Keratinocyte (primary cell): ENCODE measurements around the gene MICAL1. TPM values are rescaled to one million over a fixed set of nuclear protein-coding genes. Genes with fewer than 3 reads are reported as not detected.

ENCODE experiments used
- DNase-seq: peaks from one replicate; pipeline ENCODE4 v3.0.0-alpha.2; 2011; ENCODE audit warnings: low read depth, missing footprints, low spot score
- FAIRE-seq: peaks from 2 replicates; lab custom pipeline; 2011; peaks lifted over from hg19 to GRCh38; lab: Jason Lieb, UNC
- H2AFZ ChIP-seq: 2 replicates; pipeline ENCODE4 v1.6.0; 2012; ENCODE audit warnings: low read length, control low read depth, inconsistent platforms; ENCODE audit not compliant: control insufficient read depth
- H3K27ac ChIP-seq: 2 replicates; pipeline ENCODE4 v1.5.1; 2011; ENCODE audit warnings: low read length; ENCODE audit not compliant: control insufficient read depth, insufficient read depth
- H3K27me3 ChIP-seq: 3 replicates; pipeline ENCODE4 v1.6.0; 2011; ENCODE audit warnings: low read length; ENCODE audit not compliant: control insufficient read depth, insufficient read depth; ENCODE audit errors: extremely low read depth
- H3K36me3 ChIP-seq, 2 experiments: 2 replicates in 1 of 2; 3 replicates in 1 of 2; pipeline ENCODE4 v1.5.1; 2011; ENCODE audit warnings: low read length in 2 of 2, mild to moderate bottlenecking in 1 of 2; ENCODE audit not compliant: control insufficient read depth in 2 of 2, insufficient read depth in 2 of 2; ENCODE audit errors: extremely low read depth in 1 of 2
- H3K4me1 ChIP-seq: 3 replicates; pipeline ENCODE4 v1.5.1; 2011; ENCODE audit warnings: low read length; ENCODE audit not compliant: control insufficient read depth, insufficient read depth; ENCODE audit errors: extremely low read depth
- H3K4me2 ChIP-seq: 3 replicates; pipeline ENCODE4 v1.6.0; 2011; ENCODE audit warnings: low read depth, low read length; ENCODE audit not compliant: control insufficient read depth, insufficient read depth; ENCODE audit errors: extremely low read depth
- H3K4me3 ChIP-seq, 3 experiments: fragments of 200-600 bp in 1 of 3; sonication (generic) in 1 of 3; 2 replicates in 2 of 3; 3 replicates in 1 of 3; pipeline ENCODE4 v1.5.1; 2011 to 2016; ENCODE audit warnings: low read length in 3 of 3, mild to moderate bottlenecking in 3 of 3, control low read depth in 2 of 3, inconsistent platforms in 1 of 3, low read depth in 1 of 3, mixed read lengths in 1 of 3, mixed run types in 1 of 3, moderate library complexity in 1 of 3; ENCODE audit not compliant: control insufficient read depth in 2 of 3, insufficient read depth in 2 of 3; ENCODE audit errors: extremely low read depth in 1 of 3
- H3K79me2 ChIP-seq: 2 replicates; pipeline ENCODE4 v1.6.0; 2012; ENCODE audit warnings: low read length; ENCODE audit not compliant: control insufficient read depth, insufficient read depth
- H3K9ac ChIP-seq: 3 replicates; pipeline ENCODE4 v1.6.0; 2011; ENCODE audit warnings: low read length; ENCODE audit not compliant: control insufficient read depth, insufficient read depth; ENCODE audit errors: extremely low read depth
- H3K9me1 ChIP-seq: 3 replicates; pipeline ENCODE4 v1.6.0; 2011; ENCODE audit warnings: low read length; ENCODE audit not compliant: control insufficient read depth, insufficient read depth; ENCODE audit errors: extremely low read depth
- H3K9me3 ChIP-seq: 2 replicates; pipeline ENCODE4 v1.5.1; 2012; ENCODE audit warnings: low read depth, low read length; ENCODE audit not compliant: control insufficient read depth
- H4K20me1 ChIP-seq: 3 replicates; pipeline ENCODE4 v1.6.0; 2011; ENCODE audit warnings: low read length; ENCODE audit not compliant: control insufficient read depth, insufficient read depth; ENCODE audit errors: extremely low read depth
- EZH2 ChIP-seq: IDR thresholded peaks from one replicate; pipeline ENCODE4 v1.6.1; 2012; ENCODE audit warnings: inconsistent platforms, mild to moderate bottlenecking, low read length, moderate library complexity
- dilution Hi-C: fragments of 300-500 bp; cut with MboI; formaldehyde crosslinking; loops from one replicate; pipeline ENCODE4 v1.7.0; 2020; ENCODE audit warnings: low sequenced_read_pairs; ENCODE audit not compliant: extremely low pct_ligation_motif_present
- polyA plus RNA-seq, 5 experiments: library from polyadenylated mRNA; depleted of rRNA in 3 of 5; stranded (reverse) in 3 of 5; stranded (forward) in 1 of 5; unstranded in 1 of 5; fragments of >200 nt; gene quantifications; 1 replicate in 1 of 5; 2 replicates in 3 of 5; 3 replicates in 1 of 5; pipeline versions ENCODE4 v1.2.1 to v1.2.3, GENCODE V29; 2011 to 2012; ENCODE audit warnings: missing spikeins in 2 of 5, low read depth in 1 of 5, low replicate concordance in 1 of 5
- TF ChIP-seq, protein P1 (sequence below), 3 experiments: IDR thresholded peaks in 1 of 3; conservative IDR thresholded peaks in 1 of 3; optimal IDR thresholded peaks in 1 of 3; 2 replicates in 2 of 3; 3 replicates in 1 of 3; pipeline versions ENCODE3 to v1.5.1; 2011; ENCODE audit warnings: low read length in 3 of 3, mild to moderate bottlenecking in 3 of 3, moderate library complexity in 2 of 3, control low read depth in 1 of 3, inconsistent platforms in 1 of 3; ENCODE audit not compliant: insufficient read depth in 2 of 3; ENCODE audit errors: extremely low read depth in 1 of 3

Gene MICAL1
- polyA plus RNA-seq, 1 donor (not counting 4 experiments of a cell fraction or from before 2014, with no cell fraction given) = 25.6 TPM

DNA sequence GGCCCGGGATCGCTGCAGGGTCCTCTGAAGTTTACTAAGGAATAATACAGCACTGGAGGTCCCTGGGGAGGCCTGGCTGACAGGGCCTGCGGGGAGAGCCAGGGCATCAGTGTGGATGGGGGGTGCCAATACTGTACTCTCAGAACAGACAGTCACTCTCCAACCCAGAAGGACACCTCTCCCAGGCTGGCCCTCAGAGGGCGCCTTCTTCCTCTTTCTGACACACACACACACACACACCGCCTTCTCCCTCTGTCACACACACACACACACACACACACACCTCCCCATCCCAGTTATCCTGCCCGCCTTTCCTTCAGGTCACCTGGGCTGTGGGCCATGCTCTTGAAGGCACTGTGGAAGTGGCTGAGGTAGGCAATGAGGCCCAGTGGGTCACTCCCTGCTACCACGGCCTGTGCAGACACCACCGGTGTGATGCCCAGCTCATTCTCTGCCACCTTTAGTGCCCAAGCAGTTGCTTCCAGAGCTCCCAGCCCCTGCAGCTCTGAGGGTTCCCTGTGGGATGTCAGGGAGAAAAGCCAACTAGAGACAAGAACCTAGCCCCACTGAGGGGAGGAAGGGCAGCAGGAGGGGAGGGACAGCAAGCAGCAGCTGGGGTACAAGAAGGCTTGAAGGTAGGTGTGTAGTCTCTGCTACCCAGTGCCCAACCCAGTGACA, 7.6 kb downstream of the MICAL1 start:
- no peaks in the 10 kb centered on the region for H3K9me3 ChIP-seq
- H3K9me1 ChIP-seq = no peaks in the 10 kb centered on the region
- no peaks in the 10 kb centered on the region for H3K27me3 ChIP-seq
- no peak overlapping the region for H3K9ac ChIP-seq
- dilution Hi-C loops = no loop called here
- H3K36me3 ChIP-seq = peaks cover 40% of the 10 kb centered on the region in 2 experiments
- no peaks in the 10 kb centered on the region for H4K20me1 ChIP-seq
- DNase-seq (no peak), FAIRE-seq (no peak)
- no peak overlapping the region for H3K4me2 ChIP-seq
- H3K4me1 ChIP-seq = no peaks in the 10 kb centered on the region
- no peak for TF ChIP-seq EZH2
- TF ChIP-seq, protein P1, sequence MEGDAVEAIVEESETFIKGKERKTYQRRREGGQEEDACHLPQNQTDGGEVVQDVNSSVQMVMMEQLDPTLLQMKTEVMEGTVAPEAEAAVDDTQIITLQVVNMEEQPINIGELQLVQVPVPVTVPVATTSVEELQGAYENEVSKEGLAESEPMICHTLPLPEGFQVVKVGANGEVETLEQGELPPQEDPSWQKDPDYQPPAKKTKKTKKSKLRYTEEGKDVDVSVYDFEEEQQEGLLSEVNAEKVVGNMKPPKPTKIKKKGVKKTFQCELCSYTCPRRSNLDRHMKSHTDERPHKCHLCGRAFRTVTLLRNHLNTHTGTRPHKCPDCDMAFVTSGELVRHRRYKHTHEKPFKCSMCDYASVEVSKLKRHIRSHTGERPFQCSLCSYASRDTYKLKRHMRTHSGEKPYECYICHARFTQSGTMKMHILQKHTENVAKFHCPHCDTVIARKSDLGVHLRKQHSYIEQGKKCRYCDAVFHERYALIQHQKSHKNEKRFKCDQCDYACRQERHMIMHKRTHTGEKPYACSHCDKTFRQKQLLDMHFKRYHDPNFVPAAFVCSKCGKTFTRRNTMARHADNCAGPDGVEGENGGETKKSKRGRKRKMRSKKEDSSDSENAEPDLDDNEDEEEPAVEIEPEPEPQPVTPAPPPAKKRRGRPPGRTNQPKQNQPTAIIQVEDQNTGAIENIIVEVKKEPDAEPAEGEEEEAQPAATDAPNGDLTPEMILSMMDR (optimal IDR thresholded peaks at IDR 0.05 in 1 of 3, IDR thresholded peaks at IDR 0.05 in 1 of 3, conservative IDR thresholded peaks at IDR 0.05 in 1 of 3; ENCODE audit: extremely low read depth in 1 of 3, insufficient read depth in 2 of 3, low read length in 3 of 3) = peak in 1 of 3 experiments; percentile 43
- H3K27ac ChIP-seq = no peak overlapping the region
- no peaks in the 10 kb centered on the region for H3K79me2 ChIP-seq
- H2AFZ ChIP-seq = no peak overlapping the region
- H3K4me3 ChIP-seq = no peak overlapping the region

DNA sequence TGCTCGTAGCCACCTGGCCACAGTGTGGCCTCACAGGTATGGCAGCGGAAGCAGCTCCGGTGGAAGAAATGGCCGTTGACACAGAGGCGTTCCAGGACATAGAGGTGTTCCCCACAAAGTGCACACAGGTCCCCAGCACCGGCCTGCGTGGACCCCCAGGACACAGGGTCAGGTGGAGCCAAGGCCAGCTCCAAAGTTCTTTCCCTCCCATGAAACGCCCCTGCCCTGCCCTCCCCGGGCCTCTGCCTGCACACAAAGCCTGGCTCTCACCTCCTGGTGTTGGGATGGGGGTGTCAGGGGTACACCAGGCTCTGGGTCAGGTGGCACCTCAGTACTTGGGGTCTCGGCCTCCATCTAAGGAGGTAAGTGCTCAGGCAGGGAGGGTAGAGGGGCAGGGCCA, 8.5 kb downstream of the MICAL1 start:
- Histone ChIP-seq H3K9me3 (no peaks in the 10 kb centered on the region), H3K4me3 (no peak overlapping the region), H4K20me1 (no peaks in the 10 kb centered on the region), H3K79me2 (no peaks in the 10 kb centered on the region), H3K36me3 (peaks cover 39 to 45% of the 10 kb centered on the region in 2 experiments), H3K9ac (no peak overlapping the region), H3K27me3 (no peaks in the 10 kb centered on the region), H3K4me2 (no peak overlapping the region), H3K27ac (no peak overlapping the region), H3K4me1 (peaks cover under 1% of the 10 kb centered on the region), H3K9me1 (peaks cover under 1% of the 10 kb centered on the region), H2AFZ (no peak overlapping the region)
- FAIRE-seq = no peak
- no peak for DNase-seq
- TF ChIP-seq, protein P1 (optimal IDR thresholded peaks at IDR 0.05 in 1 of 3, IDR thresholded peaks at IDR 0.05 in 1 of 3, conservative IDR thresholded peaks at IDR 0.05 in 1 of 3; ENCODE audit: extremely low read depth in 1 of 3, insufficient read depth in 2 of 3, low read length in 3 of 3) = no peak
- TF ChIP-seq EZH2 = no peak
- dilution Hi-C loops = no loop called here
